ENCODE results near the gene DYDC1.

The DYDC1 gene

GRCh38 chr10:80373502-80373901 lies 16.9 kb upstream of the DYDC1 start:
- Histone ChIP-seq H3K4me2 (ENCODE audit: low read depth, low read length, poor library complexity, severe bottlenecking) (no peak overlapping the region), H3K79me2 (ENCODE audit: insufficient read depth, low read length) (no peaks in the 10 kb centered on the region), H3K4me3 (ENCODE audit: insufficient read depth, low read length, poor library complexity, severe bottlenecking) (no peak overlapping the region), H2AFZ (ENCODE audit: low read depth, low read length, severe bottlenecking) (no peak overlapping the region), H3F3A (ENCODE audit: insufficient read depth) (no peaks in the 10 kb centered on the region), H3K9me2 (replicated peaks; ENCODE audit: insufficient read depth, low read length) (no peaks in the 10 kb centered on the region), H3K9me3 (ENCODE audit: insufficient read depth, low read length) (no peaks in the 10 kb centered on the region; the same call in 1 of the 2 replicates), H3K27ac (ENCODE audit: low read depth, low read length) (no peak overlapping the region), H3K36me3 (ENCODE audit: low read length) (no peaks in the 10 kb centered on the region), H3K9ac (ENCODE audit: low read length) (no peak overlapping the region), H4K20me1 (ENCODE audit: low read depth, low read length) (no peaks in the 10 kb centered on the region), H3K27me3 (ENCODE audit: low read length) (no peaks in the 10 kb centered on the region)
- TF ChIP-seq CTCF (IDR thresholded peaks at IDR 0.05; ENCODE audit: insufficient read depth, low read length, poor library complexity, severe bottlenecking) (no peak), EZH2phosphoT487 (conservative IDR thresholded peaks at IDR 0.05; ENCODE audit: low read length) (no peak)

DNA sequence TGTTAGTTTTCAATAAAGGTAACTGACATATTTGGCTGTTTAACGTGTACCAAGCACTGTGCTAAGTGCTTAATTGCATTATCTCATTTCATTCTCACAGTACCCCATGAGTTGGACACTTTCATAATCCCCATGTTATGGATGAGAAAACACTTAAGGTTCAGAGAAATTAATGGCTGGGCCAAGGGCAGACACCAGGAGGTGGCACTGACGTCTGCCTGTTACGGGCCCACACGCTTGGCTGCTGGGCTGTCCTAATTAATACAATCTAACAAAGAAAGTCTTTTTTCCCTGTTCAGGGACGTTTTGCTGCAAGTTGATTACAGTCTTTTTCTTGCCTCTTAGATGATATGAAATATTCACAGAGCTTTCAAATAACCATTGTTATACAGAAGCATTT lies 16.1 kb upstream of the DYDC1 start:
- Histone ChIP-seq H3K4me3 (ENCODE audit: insufficient read depth, low read length, poor library complexity, severe bottlenecking) (no peak overlapping the region), H2AFZ (ENCODE audit: low read depth, low read length, severe bottlenecking) (no peak overlapping the region), H3F3A (ENCODE audit: insufficient read depth) (no peaks in the 10 kb centered on the region), H3K27ac (ENCODE audit: low read depth, low read length) (no peak overlapping the region), H4K20me1 (ENCODE audit: low read depth, low read length) (no peaks in the 10 kb centered on the region), H3K27me3 (ENCODE audit: low read length) (no peaks in the 10 kb centered on the region), H3K9me2 (replicated peaks; ENCODE audit: insufficient read depth, low read length) (no peaks in the 10 kb centered on the region), H3K4me2 (ENCODE audit: low read depth, low read length, poor library complexity, severe bottlenecking) (no peak overlapping the region), H3K36me3 (ENCODE audit: low read length) (no peaks in the 10 kb centered on the region), H3K79me2 (ENCODE audit: insufficient read depth, low read length) (no peaks in the 10 kb centered on the region), H3K9me3 (ENCODE audit: insufficient read depth, low read length) (no peaks in the 10 kb centered on the region; the same call in 1 of the 2 replicates), H3K9ac (ENCODE audit: low read length) (no peak overlapping the region)
- TF ChIP-seq EZH2phosphoT487 (conservative IDR thresholded peaks at IDR 0.05; ENCODE audit: low read length) (no peak), CTCF (IDR thresholded peaks at IDR 0.05; ENCODE audit: insufficient read depth, low read length, poor library complexity, severe bottlenecking) (no peak)

- H3K4me3 ChIP-seq (ENCODE audit: insufficient read depth, low read length, poor library complexity, severe bottlenecking): no peak overlapping the region
- no peaks in the 10 kb centered on the region for H4K20me1 ChIP-seq (ENCODE audit: low read depth, low read length)
- no peaks in the 10 kb centered on the region for H3K79me2 ChIP-seq (ENCODE audit: insufficient read depth, low read length)
- no peak for TF ChIP-seq EZH2phosphoT487 (conservative IDR thresholded peaks at IDR 0.05; ENCODE audit: low read length)
- TF ChIP-seq CTCF (IDR thresholded peaks at IDR 0.05; ENCODE audit: insufficient read depth, low read length, poor library complexity, severe bottlenecking): no peak
- no peaks in the 10 kb centered on the region for H3K36me3 ChIP-seq (ENCODE audit: low read length)
- no peaks in the 10 kb centered on the region for H3K27me3 ChIP-seq (ENCODE audit: low read length)
- H3K9me2 ChIP-seq (replicated peaks; ENCODE audit: insufficient read depth, low read length): no peaks in the 10 kb centered on the region
- H2AFZ ChIP-seq (ENCODE audit: low read depth, low read length, severe bottlenecking): no peak overlapping the region
- peaks cover 11% of the 10 kb centered on the region for H3K9me3 ChIP-seq (ENCODE audit: insufficient read depth, low read length)
- H3K9ac ChIP-seq (ENCODE audit: low read length): no peak overlapping the region
- H3K4me2 ChIP-seq (ENCODE audit: low read depth, low read length, poor library complexity, severe bottlenecking): no peak overlapping the region
- H3K27ac ChIP-seq (ENCODE audit: low read depth, low read length): no peak overlapping the region
- H3F3A ChIP-seq (ENCODE audit: insufficient read depth): no peaks in the 10 kb centered on the region
These were observed 14.9 kb upstream of the DYDC1 start for GRCh38 chr10:80371467-80371866.
